Osteoblast (primary cell): ENCODE measurements around the gene ITGA2B. TPM values are rescaled to one million over a fixed set of nuclear protein-coding genes. Genes with fewer than 3 reads are reported as not detected.

Experiments used
- DNase-seq: peaks from one replicate; pipeline ENCODE4 v3.0.0; 2011; ENCODE audit warnings: low spot score, mixed read lengths; ENCODE audit not compliant: insufficient read length; ENCODE audit errors: missing footprints
- H2AFZ ChIP-seq: 2 replicates; pipeline ENCODE4 v1.6.0; 2011; ENCODE audit warnings: mild to moderate bottlenecking, low read length
- H3K27ac ChIP-seq: 2 replicates; pipeline ENCODE4 v1.5.1; 2011; ENCODE audit warnings: mild to moderate bottlenecking, low read depth, low read length, moderate library complexity
- H3K27me3 ChIP-seq: 2 replicates; pipeline ENCODE4 v1.6.0; 2012; ENCODE audit warnings: mild to moderate bottlenecking, control low read depth, inconsistent platforms, low read length, moderate library complexity; ENCODE audit not compliant: insufficient read depth
- H3K36me3 ChIP-seq: 2 replicates; pipeline ENCODE4 v1.5.1; 2011; ENCODE audit warnings: mild to moderate bottlenecking, low read length, control low read depth, moderate library complexity; ENCODE audit not compliant: insufficient read depth
- H3K4me1 ChIP-seq: 2 replicates; pipeline ENCODE4 v1.5.1; 2011; ENCODE audit warnings: mild to moderate bottlenecking, low read length, control low read depth, moderate library complexity; ENCODE audit not compliant: insufficient read depth
- H3K4me2 ChIP-seq: 2 replicates; pipeline ENCODE4 v1.6.0; 2011; ENCODE audit warnings: mild to moderate bottlenecking, low read length; ENCODE audit not compliant: insufficient read depth
- H3K4me3 ChIP-seq: fragments of 200-600 bp; sonication (generic); 3 replicates; pipeline ENCODE4 v1.5.1; 2012; ENCODE audit warnings: mild to moderate bottlenecking, low read length, inconsistent platforms; ENCODE audit not compliant: insufficient read depth
- H3K79me2 ChIP-seq: 2 replicates; pipeline ENCODE4 v1.6.0; 2012; ENCODE audit warnings: mild to moderate bottlenecking, low read length, control low read depth, inconsistent platforms; ENCODE audit not compliant: insufficient read depth
- H3K9me3 ChIP-seq: 2 replicates; pipeline ENCODE4 v1.5.1; 2011; ENCODE audit warnings: low read depth, low read length, control low read depth
- H4K20me1 ChIP-seq: 2 replicates; pipeline ENCODE4 v1.6.0; 2012; ENCODE audit warnings: mild to moderate bottlenecking, low read length, control low read depth; ENCODE audit not compliant: insufficient read depth
- CTCF ChIP-seq: IDR thresholded peaks from 2 replicates; pipeline ENCODE4 v1.5.1; 2011; ENCODE audit warnings: mild to moderate bottlenecking, low read depth, low read length, moderate library complexity; ENCODE audit errors: extremely low read depth
- total RNA-seq: library from RNA; depleted of rRNA; stranded (reverse); fragments of >200 nt; gene quantifications from 2 replicates; pipeline ENCODE4 v1.2.3, GENCODE V29; 2012

ITGA2B gene
- total RNA-seq, 1 donor: not detected

- Histone ChIP-seq H4K20me1 (no peaks in the 10 kb centered on the region), H3K9me3 (no peaks in the 10 kb centered on the region), H3K4me3 (no peak overlapping the region), H2AFZ (no peak overlapping the region), H3K36me3 (no peaks in the 10 kb centered on the region), H3K4me2 (no peak overlapping the region), H3K27ac (no peak overlapping the region), H3K27me3 (peaks cover 35% of the 10 kb centered on the region), H3K79me2 (no peaks in the 10 kb centered on the region), H3K4me1 (peaks cover 6% of the 10 kb centered on the region)
- DNase-seq: no peak
- TF ChIP-seq CTCF: no peak
These were observed 6.1 kb downstream of the ITGA2B start for GRCh38 chr17:44383363-44383762.

- Histone ChIP-seq H3K27ac (no peak overlapping the region), H2AFZ (no peak overlapping the region)
- no peak for TF ChIP-seq CTCF
These were observed 6.5 kb downstream of the ITGA2B start for GRCh38 chr17:44382917-44383316.

GRCh38 chr17:44381810-44382305, 7.6 kb downstream of the ITGA2B start:
- H3K4me2 ChIP-seq: no peak overlapping the region
- H3K79me2 ChIP-seq: no peaks in the 10 kb centered on the region
- H4K20me1 ChIP-seq: no peaks in the 10 kb centered on the region
- peaks cover 38% of the 10 kb centered on the region for H3K27me3 ChIP-seq
- DNase-seq: no peak
- H3K9me3 ChIP-seq: no peaks in the 10 kb centered on the region
- no peak overlapping the region for H3K27ac ChIP-seq
- no peak for TF ChIP-seq CTCF
- H2AFZ ChIP-seq: no peak overlapping the region
- no peak overlapping the region for H3K4me3 ChIP-seq
- H3K4me1 ChIP-seq: peaks cover 6% of the 10 kb centered on the region
- H3K36me3 ChIP-seq: no peaks in the 10 kb centered on the region

More at GRCh38 chr17:44382917-44383316, 6.5 kb downstream of the ITGA2B start:
- Histone ChIP-seq H3K36me3 (no peaks in the 10 kb centered on the region), H3K4me3 (no peak overlapping the region), H3K9me3 (no peaks in the 10 kb centered on the region), H3K79me2 (no peaks in the 10 kb centered on the region), H3K4me2 (no peak overlapping the region), H4K20me1 (no peaks in the 10 kb centered on the region), H3K27me3 (peaks cover 35% of the 10 kb centered on the region), H3K4me1 (peaks cover 6% of the 10 kb centered on the region)
- no peak for DNase-seq

- H3K4me1 ChIP-seq: peaks cover 4% of the 10 kb centered on the region
- H3K79me2 ChIP-seq: no peaks in the 10 kb centered on the region
- H4K20me1 ChIP-seq: no peaks in the 10 kb centered on the region
- no peaks in the 10 kb centered on the region for H3K9me3 ChIP-seq
- H3K27me3 ChIP-seq: peaks cover 30% of the 10 kb centered on the region
- no peak overlapping the region for H3K4me2 ChIP-seq
- no peak overlapping the region for H3K4me3 ChIP-seq
- TF ChIP-seq CTCF: no peak
- DNase-seq: no peak
- no peaks in the 10 kb centered on the region for H3K36me3 ChIP-seq
- H3K27ac ChIP-seq: no peak overlapping the region
- H2AFZ ChIP-seq: no peak overlapping the region
These were observed 8.7 kb downstream of the ITGA2B start for GRCh38 chr17:44380767-44381166.
